HepG2 (cell line): ENCODE data around the gene PLEKHN1. TPM values are rescaled to one million over a fixed set of nuclear protein-coding genes. Genes with fewer than 3 reads are reported as not detected.

Experiments used
- ARNT2 ChIP-seq: sonication (generic); formaldehyde crosslinking; IDR thresholded peaks from 2 replicates; pipeline ENCODE4 v1.8.0; 2022; ENCODE audit warnings: mild to moderate bottlenecking, low read depth, missing genetic modification reagents, moderate library complexity
- ESRRA ChIP-seq: sonication (generic); formaldehyde crosslinking; IDR thresholded peaks from 2 replicates; pipeline ENCODE4 v1.5.1; 2020; ENCODE audit warnings: mild to moderate bottlenecking, low read depth, missing genetic modification reagents
- FOXA3 ChIP-seq: IDR thresholded peaks from 2 replicates; pipeline ENCODE4 v1.6.1; 2016; ENCODE audit warnings: missing genetic modification reagents, missing compliant biosample characterization
- FOXC1 ChIP-seq: sonication (generic); formaldehyde crosslinking; IDR thresholded peaks from 2 replicates; pipeline ENCODE4 v1.8.0; 2022; ENCODE audit warnings: mild to moderate bottlenecking, missing genetic modification reagents, borderline replicate concordance
- GLI4 ChIP-seq: sonication (generic); formaldehyde crosslinking; IDR thresholded peaks from 2 replicates; pipeline ENCODE4 v1.5.1; 2020; ENCODE audit warnings: missing genetic modification reagents, mild to moderate bottlenecking, moderate library complexity, borderline replicate concordance
- KLF12 ChIP-seq: sonication (generic); formaldehyde crosslinking; IDR thresholded peaks from 2 replicates; pipeline ENCODE4 v1.4.0; 2020; ENCODE audit warnings: missing genetic modification reagents, borderline replicate concordance
- MZF1 ChIP-seq: sonication (generic); formaldehyde crosslinking; IDR thresholded peaks from 2 replicates; pipeline ENCODE4 v1.8.1; 2023; ENCODE audit warnings: mild to moderate bottlenecking, missing genetic modification reagents, borderline replicate concordance
- NFYB ChIP-seq: sonication (generic); formaldehyde crosslinking; IDR thresholded peaks from 2 replicates; pipeline ENCODE4 v1.4.0; 2020; ENCODE audit warnings: missing genetic modification reagents
- NKX3-1 ChIP-seq: sonication (generic); formaldehyde crosslinking; IDR thresholded peaks from 2 replicates; pipeline ENCODE4 v1.5.0; 2020; ENCODE audit warnings: missing genetic modification reagents
- NR3C1 ChIP-seq: sonication (generic); formaldehyde crosslinking; IDR thresholded peaks from 2 replicates; pipeline ENCODE4 v1.4.0; 2020; ENCODE audit warnings: missing genetic modification reagents
- SCMH1 ChIP-seq: sonication (generic); formaldehyde crosslinking; IDR thresholded peaks from 2 replicates; pipeline ENCODE4 v1.9.0; 2021; ENCODE audit warnings: missing genetic modification reagents, mild to moderate bottlenecking, borderline replicate concordance
- SKI ChIP-seq: fragments of 450-650 bp; IDR thresholded peaks from one replicate; pipeline ENCODE4 v1.6.1; 2018; ENCODE audit warnings: mild to moderate bottlenecking; ENCODE audit not compliant: partially characterized antibody
- SP140L ChIP-seq: sonication (generic); formaldehyde crosslinking; IDR thresholded peaks from 2 replicates; pipeline ENCODE4 v1.4.0; 2020; ENCODE audit warnings: missing genetic modification reagents, borderline replicate concordance
- THYN1 ChIP-seq: sonication (generic); formaldehyde crosslinking; IDR thresholded peaks from 2 replicates; pipeline ENCODE4 v1.8.1; 2023; ENCODE audit warnings: low read depth, mild to moderate bottlenecking, moderate library complexity, missing genetic modification reagents, borderline replicate concordance
- ZC3H13 ChIP-seq: sonication (generic); formaldehyde crosslinking; IDR thresholded peaks from 2 replicates; pipeline ENCODE4 v1.8.1; 2023; ENCODE audit warnings: mild to moderate bottlenecking, missing genetic modification reagents, moderate library complexity
- ZC3H4 ChIP-seq: sonication (generic); formaldehyde crosslinking; IDR thresholded peaks from 2 replicates; pipeline ENCODE4 v1.4.0; 2020; ENCODE audit warnings: missing genetic modification reagents, borderline replicate concordance
- ZNF598 ChIP-seq: sonication (generic); formaldehyde crosslinking; IDR thresholded peaks from 2 replicates; pipeline ENCODE4 v1.5.1; 2020; ENCODE audit warnings: mild to moderate bottlenecking, missing genetic modification reagents, borderline replicate concordance
- polyA plus RNA-seq, 8 experiments: library from polyadenylated mRNA; depleted of rRNA in 3 of 8; stranded (reverse) in 7 of 8; unstranded in 1 of 8; fragments of >200 nt; fragmentation: Illumina TruSeq in 4 of 8; extraction: Trizol in 4 of 8; gene quantifications; 2 replicates each; pipeline versions ENCODE4 v1.2.1 to v1.2.3, GENCODE V29; 2011 to 2016; ENCODE audit warnings: low read depth in 4 of 8, missing spikeins in 1 of 8, mixed read lengths in 1 of 8; ENCODE audit not compliant: insufficient read depth in 1 of 8
- total RNA-seq, 5 experiments: library from RNA; depleted of rRNA; stranded (reverse); fragments of >200 nt; fragmentation: Illumina TruSeq; extraction: Trizol; gene quantifications; 2 replicates each; pipeline ENCODE4 v1.2.3, GENCODE V29; 2016; ENCODE audit warnings: low read depth in 1 of 5
- TF ChIP-seq, protein P1 (sequence below): sonication (generic); formaldehyde crosslinking; IDR thresholded peaks from 2 replicates; pipeline ENCODE4 v1.8.1; 2023; ENCODE audit warnings: mild to moderate bottlenecking, missing genetic modification reagents
- TF ChIP-seq, protein P2 (sequence below): sonication (generic); formaldehyde crosslinking; IDR thresholded peaks from 2 replicates; pipeline ENCODE4 v1.5.0; 2020; ENCODE audit warnings: mild to moderate bottlenecking, missing genetic modification reagents
- TF ChIP-seq, protein P3 (sequence below), 2 experiments: sonication (generic) in 1 of 2; formaldehyde crosslinking in 1 of 2; IDR thresholded peaks; 2 replicates each; pipeline versions ENCODE4 v1.4.0 to v1.6.1; 2016 to 2020; ENCODE audit warnings: borderline replicate concordance in 1 of 2, low read depth in 1 of 2, mild to moderate bottlenecking in 1 of 2, missing genetic modification reagents in 1 of 2

Gene PLEKHN1
- total and polyA plus RNA-seq, 2 of the 13 experiments (the other 11 are each of a cell fraction or from before 2014, with no cell fraction given), result 0.42 to 0.58 TPM

DNA sequence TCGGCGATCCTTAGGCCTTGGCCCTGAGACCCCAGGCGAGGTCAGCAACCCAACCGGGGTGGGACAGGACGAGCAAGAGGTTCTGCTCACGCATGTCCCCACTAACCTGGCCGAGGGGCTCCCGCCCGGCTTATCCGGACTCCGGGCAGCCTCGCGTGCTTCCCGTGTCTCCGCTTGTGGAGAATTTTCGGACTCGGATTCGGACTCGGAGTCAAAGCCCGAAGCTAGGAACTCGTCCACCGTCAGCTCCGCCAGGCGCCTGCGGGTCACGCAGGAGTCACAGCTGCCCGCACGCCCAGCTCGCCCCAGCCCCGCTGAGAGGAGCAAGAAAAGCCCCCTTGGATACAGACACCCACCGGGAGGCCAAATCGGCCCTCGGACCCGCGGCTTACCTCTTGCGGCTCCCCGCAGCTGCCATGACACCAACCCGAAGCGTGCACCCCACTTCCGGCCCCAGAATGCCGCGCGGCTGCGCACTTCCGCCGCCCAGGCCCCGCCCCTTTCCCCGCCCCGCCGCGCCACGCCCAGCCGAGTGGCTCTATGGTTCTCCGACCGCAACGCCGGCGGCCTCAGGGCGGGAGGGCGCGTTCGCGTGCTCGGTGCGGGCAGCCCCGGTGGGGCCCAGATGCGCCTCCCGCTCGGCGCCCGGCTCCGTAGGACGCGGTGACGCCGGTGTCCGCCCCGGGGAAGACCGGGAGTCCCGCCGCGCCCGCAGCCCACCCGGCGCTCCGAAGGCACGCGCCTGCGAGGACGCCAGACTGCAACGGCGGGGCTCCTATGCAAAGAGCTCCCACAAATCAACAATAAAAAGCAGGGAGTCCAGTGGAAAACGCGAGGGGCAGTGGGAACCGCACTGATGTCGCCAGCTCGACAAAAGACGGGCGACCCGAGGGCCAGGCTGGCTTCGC is 7.2 kb upstream of the PLEKHN1 start, which contains the start of gene NOC2L (continued):
- no peak for TF ChIP-seq SCMH1 (CRISPR knock-in tag)
- TF ChIP-seq, protein P1, sequence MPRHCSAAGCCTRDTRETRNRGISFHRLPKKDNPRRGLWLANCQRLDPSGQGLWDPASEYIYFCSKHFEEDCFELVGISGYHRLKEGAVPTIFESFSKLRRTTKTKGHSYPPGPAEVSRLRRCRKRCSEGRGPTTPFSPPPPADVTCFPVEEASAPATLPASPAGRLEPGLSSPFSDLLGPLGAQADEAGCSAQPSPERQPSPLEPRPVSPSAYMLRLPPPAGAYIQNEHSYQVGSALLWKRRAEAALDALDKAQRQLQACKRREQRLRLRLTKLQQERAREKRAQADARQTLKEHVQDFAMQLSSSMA (CRISPR knock-in tag), result no peak
- TF ChIP-seq GLI4, result no peak
- TF ChIP-seq SP140L (CRISPR knock-in tag), result no peak
- no peak for TF ChIP-seq ZC3H4 (CRISPR knock-in tag)
- no peak for TF ChIP-seq NFYB (CRISPR knock-in tag)
- TF ChIP-seq FOXA3, result peak; percentile 17; the same call in 1 of the 2 replicates
- no peak for TF ChIP-seq ESRRA
- no peak for TF ChIP-seq NR3C1 (CRISPR knock-in tag)
- no peak for TF ChIP-seq FOXC1 (CRISPR knock-in tag)
- peak; percentile 78 for TF ChIP-seq ZC3H13 (CRISPR knock-in tag)
- no peak for TF ChIP-seq MZF1 (CRISPR knock-in tag)
- TF ChIP-seq, protein P2, sequence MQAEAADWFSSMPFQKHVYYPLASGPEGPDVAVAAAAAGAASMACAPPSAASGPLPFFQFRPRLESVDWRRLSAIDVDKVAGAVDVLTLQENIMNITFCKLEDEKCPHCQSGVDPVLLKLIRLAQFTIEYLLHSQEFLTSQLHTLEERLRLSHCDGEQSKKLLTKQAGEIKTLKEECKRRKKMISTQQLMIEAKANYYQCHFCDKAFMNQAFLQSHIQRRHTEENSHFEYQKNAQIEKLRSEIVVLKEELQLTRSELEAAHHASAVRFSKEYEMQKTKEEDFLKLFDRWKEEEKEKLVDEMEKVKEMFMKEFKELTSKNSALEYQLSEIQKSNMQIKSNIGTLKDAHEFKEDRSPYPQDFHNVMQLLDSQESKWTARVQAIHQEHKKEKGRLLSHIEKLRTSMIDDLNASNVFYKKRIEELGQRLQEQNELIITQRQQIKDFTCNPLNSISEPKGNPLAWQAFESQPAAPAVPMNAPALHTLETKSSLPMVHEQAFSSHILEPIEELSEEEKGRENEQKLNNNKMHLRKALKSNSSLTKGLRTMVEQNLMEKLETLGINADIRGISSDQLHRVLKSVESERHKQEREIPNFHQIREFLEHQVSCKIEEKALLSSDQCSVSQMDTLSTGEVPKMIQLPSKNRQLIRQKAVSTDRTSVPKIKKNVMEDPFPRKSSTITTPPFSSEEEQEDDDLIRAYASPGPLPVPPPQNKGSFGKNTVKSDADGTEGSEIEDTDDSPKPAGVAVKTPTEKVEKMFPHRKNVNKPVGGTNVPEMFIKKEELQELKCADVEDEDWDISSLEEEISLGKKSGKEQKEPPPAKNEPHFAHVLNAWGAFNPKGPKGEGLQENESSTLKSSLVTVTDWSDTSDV, result peak; percentile 74; the same call in 1 of the 2 replicates
- no peak for TF ChIP-seq THYN1 (CRISPR knock-in tag)
- peak; percentile 96; the same call in 1 of the 2 replicates for TF ChIP-seq KLF12 (CRISPR knock-in tag)
- no peak; the same call in 1 of the 2 replicates for TF ChIP-seq ZNF598 (CRISPR knock-in tag)
- no peak for TF ChIP-seq SKI
- TF ChIP-seq, protein P3, sequence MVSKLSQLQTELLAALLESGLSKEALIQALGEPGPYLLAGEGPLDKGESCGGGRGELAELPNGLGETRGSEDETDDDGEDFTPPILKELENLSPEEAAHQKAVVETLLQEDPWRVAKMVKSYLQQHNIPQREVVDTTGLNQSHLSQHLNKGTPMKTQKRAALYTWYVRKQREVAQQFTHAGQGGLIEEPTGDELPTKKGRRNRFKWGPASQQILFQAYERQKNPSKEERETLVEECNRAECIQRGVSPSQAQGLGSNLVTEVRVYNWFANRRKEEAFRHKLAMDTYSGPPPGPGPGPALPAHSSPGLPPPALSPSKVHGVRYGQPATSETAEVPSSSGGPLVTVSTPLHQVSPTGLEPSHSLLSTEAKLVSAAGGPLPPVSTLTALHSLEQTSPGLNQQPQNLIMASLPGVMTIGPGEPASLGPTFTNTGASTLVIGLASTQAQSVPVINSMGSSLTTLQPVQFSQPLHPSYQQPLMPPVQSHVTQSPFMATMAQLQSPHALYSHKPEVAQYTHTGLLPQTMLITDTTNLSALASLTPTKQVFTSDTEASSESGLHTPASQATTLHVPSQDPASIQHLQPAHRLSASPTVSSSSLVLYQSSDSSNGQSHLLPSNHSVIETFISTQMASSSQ (IDR thresholded peaks at IDR 0.05; ENCODE audit: low read depth), result no peak
- TF ChIP-seq, protein P3 (CRISPR knock-in tag; IDR thresholded peaks at IDR 0.05; ENCODE audit: borderline replicate concordance), result no peak; the same call in 1 of the 2 replicates
- 0 out of 2 replicates have a peak, but pooled peaks have one; percentile 37 for TF ChIP-seq ARNT2 (CRISPR knock-in tag)
- no peak for TF ChIP-seq NKX3-1 (CRISPR knock-in tag)
